GM03348 (cell line): ENCODE measurements around the gene USP48.
"Not testable (repeated sequence)": the region's sequence is repeated elsewhere in the genome, so short reads cannot be mapped to it uniquely, and the experiment has no call there.

Experiments
- DNase-seq: peaks from one replicate; pipeline ENCODE4 v3.0.0; 2012; ENCODE audit warnings: low spot score

The USP48 gene, protein sequence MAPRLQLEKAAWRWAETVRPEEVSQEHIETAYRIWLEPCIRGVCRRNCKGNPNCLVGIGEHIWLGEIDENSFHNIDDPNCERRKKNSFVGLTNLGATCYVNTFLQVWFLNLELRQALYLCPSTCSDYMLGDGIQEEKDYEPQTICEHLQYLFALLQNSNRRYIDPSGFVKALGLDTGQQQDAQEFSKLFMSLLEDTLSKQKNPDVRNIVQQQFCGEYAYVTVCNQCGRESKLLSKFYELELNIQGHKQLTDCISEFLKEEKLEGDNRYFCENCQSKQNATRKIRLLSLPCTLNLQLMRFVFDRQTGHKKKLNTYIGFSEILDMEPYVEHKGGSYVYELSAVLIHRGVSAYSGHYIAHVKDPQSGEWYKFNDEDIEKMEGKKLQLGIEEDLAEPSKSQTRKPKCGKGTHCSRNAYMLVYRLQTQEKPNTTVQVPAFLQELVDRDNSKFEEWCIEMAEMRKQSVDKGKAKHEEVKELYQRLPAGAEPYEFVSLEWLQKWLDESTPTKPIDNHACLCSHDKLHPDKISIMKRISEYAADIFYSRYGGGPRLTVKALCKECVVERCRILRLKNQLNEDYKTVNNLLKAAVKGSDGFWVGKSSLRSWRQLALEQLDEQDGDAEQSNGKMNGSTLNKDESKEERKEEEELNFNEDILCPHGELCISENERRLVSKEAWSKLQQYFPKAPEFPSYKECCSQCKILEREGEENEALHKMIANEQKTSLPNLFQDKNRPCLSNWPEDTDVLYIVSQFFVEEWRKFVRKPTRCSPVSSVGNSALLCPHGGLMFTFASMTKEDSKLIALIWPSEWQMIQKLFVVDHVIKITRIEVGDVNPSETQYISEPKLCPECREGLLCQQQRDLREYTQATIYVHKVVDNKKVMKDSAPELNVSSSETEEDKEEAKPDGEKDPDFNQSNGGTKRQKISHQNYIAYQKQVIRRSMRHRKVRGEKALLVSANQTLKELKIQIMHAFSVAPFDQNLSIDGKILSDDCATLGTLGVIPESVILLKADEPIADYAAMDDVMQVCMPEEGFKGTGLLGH

GRCh38 chr1:21782868-21783678 is at the start of gene USP48:
TSS of gene USP48 (minus strand) at chr1:21783149. CDS start at chr1:21782957, 192 bp downstream.
- DNase-seq: peak; percentile 98

GRCh38 chr1:21831454-21831970 is 48.6 kb upstream of the USP48 start:
- no peak for DNase-seq

DNA sequence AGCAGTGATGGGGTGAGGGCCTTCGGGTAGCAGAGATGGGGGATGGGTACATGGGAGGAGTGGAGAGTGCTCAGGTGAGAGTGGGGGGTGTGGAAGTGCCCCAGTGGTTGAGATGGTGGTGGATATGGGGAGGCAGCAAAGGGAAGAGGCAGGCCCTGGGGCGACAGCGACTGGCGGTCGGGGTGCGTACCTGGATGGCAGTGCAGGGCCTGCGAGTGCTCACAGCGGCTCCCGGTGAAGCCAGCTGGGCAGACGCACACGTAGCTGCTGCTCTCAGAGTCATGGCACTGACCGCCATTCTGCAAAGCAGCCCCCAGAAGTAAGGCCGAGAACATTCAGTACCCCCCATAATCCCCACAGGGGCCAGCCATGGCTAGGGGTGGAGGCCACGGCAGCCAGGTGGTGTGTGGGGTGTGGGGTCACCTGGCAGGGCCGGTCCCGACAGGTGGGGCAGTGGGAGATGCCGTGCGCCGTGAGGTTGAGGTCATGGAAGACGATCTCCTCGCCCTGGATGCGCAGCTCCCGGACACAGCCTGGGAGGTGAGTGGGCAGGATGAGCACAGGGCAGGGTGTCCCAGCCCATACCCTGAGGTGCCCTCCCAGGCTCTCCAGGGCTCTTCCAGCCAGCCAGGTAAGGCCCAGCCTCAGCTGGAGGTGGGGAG is 48.0 kb upstream of the USP48 start:
- no peak for DNase-seq

DNA sequence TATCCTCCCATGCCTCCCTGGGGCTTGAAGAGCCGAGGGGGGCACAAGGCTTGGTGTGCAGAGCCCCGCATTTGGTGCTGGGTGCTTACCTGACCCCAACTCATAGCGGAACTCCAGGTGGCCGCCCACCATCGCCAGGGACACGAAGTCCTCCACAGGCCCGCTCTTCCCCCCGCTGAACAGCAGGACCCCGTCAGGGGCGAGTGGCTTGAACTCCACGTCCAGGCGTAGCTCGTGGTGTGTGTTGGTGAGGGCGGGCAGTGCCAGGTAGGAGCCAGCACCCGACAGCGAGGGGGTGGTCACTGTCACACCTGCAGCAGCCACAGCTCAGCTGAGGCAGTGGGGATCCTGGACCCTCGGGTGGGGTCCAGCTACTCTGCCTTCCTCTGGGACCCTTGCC is 46.3 kb upstream of the USP48 start:
- DNase-seq: no peak

DNA sequence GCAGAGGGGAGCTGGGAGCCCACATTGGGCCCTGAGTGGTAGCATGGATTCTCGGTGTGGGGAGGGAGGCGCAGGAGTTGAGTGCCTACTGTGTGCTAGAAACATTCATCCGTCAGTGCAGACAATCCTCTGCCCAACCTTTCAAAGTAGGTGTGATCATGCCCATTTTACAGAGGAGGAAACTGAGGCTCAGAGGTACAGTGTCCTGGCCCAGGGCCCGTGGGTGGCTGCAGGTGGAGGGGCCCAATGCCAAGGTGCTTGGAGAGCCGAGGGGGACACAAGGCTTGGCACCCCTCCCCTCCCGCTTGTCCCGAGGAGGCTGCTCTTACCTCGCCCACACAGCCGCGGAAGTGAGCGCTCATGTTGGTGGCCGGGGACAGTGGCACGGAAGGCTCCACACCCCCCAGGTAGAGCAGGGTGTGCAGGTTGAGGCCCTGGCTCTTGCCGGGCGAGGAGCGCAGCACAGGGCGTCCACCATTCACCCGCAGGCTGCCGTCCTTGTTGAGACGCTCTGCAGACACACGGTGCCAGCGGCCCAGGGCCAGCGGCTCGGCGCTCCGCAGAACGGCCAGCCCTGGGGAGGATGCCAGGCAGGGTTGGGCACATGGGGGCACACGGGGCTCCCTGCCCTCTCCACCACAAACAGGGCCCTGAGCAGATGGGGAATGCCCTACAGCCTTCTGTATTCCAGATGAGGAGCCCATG is 45.7 kb upstream of the USP48 start:
- no peak for DNase-seq

- DNase-seq: no peak
These were observed 45.1 kb upstream of the USP48 start for GRCh38 chr1:21828075-21828474.

DNA sequence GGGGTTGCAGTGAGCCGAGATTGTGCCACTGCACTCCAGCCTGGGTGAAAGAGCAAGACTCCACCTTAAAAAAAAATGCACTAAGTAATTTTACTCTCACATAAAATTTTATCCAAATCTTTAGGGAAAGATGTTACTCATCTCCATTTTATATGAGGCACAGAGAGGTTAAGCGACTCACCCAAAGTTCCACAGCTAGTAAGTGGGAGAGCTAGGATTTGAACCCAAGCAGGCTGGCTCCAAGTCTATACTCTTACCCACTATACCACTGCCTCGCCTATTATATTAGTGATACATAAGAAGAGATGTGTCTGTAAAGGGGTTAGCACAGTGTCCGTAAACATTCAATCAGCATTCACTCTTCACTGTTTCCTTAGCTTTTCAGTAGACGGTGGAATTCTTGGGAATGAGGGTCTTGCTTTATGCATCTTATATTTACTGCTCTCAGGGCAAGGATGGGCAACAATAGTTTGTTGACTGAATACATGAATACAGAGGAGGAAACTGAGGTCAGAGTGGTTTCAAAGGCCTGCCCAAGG is 44.3 kb upstream of the USP48 start:
- no peak for DNase-seq

GRCh38 chr1:21826694-21827093 is 43.7 kb upstream of the USP48 start:
- DNase-seq: not testable (repeated sequence)

DNA sequence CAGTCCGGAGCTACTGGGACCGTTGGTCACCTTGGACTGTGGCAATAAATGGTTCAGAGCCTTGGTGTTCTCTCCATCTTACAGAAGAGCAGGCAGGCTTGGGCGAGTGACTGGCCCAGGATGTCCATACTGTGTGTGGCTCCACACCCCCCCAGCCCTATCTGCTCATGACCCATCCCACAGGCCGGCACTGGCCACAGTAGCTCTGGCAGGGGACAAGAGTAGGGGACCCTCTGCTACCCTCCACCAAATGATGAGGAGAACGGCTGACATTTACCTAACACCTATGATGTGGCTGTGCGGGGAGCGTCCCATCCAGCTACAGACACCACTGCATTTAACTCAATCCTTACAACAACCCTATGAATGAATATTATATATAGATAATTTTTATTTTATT is 42.4 kb upstream of the USP48 start:
- DNase-seq: no peak

DNA sequence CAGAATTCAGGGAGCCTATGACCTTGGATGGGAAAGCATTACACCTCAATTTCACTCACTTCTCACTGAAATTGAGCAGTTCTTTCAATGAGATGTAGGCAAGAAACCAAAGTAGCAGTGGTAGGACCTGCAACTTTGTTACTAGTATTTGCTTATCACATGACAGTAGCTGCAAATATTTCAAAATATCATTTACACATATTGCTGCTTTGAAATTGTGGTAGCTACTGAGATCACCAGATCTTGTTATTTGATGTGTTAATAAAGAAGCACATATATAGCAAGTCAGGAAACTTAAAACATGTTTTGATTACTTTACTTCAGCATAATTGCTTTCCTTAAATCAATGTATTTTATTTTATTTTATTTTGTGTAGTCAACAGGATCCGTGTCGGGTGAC is 42.0 kb upstream of the USP48 start:
- DNase-seq: no peak

- no peak for DNase-seq
These were observed 41.2 kb upstream of the USP48 start for GRCh38 chr1:21823980-21824702.

DNA sequence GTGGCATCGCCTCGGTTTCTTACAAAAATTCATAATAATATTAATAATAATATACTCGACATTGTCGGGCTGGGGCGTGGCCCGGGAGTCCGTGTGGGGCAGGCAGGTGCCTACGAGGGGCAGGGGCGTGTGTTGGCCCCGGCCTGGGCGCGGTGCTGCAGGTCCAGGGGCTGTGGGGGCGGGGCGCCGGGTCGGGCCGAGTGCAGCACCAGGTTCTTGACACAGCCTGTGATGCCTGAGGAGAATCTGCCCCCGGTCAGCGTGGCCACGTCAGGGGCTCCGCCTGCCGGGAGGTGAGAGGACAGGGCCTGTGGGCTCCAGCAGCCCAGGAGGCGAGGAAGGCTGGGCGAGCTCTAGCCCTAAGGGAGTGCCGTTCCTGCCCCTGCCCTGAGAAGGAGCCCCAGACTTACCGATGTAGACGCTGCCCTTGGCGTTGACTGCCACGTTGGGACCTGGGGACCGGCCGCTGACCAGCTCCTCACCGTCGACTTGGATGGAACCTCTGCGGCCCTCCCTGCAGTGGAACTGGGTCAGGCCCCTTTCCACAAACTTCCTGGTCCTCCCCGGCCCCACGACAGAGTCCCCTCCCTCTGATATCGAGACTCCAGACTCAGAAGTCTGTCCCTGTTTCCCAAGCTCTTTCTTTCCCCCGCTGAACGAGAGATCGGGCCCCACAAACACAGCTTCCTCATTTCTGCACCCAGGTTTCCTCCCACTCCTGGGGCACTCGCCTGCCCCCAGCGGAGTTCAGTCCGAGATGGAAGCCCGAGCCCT is 40.4 kb upstream of the USP48 start:
- DNase-seq: no peak

DNA sequence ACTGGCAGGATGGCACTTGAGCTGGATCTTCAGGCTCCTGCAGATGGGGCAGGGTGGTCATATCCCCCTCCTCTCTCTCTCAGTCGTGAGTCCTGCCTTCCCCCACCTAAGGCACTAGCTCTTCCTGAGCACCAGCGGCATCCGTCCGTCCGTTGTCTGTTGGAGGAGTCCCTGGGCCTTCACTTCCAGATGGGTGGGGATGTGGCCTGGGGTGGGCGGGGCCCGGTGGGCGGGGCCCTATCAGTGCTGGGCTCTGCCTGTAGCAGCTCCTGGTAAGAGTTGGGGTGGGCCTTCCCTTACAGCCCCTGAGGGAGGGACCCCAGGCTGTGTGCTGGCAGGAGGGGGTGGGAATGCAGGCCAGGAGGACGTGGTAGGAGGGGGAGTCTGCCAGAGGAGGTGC is 39.4 kb upstream of the USP48 start:
- DNase-seq: peak; percentile 67

- no peak for DNase-seq
These were observed 38.6 kb upstream of the USP48 start for GRCh38 chr1:21821385-21822019.

DNA sequence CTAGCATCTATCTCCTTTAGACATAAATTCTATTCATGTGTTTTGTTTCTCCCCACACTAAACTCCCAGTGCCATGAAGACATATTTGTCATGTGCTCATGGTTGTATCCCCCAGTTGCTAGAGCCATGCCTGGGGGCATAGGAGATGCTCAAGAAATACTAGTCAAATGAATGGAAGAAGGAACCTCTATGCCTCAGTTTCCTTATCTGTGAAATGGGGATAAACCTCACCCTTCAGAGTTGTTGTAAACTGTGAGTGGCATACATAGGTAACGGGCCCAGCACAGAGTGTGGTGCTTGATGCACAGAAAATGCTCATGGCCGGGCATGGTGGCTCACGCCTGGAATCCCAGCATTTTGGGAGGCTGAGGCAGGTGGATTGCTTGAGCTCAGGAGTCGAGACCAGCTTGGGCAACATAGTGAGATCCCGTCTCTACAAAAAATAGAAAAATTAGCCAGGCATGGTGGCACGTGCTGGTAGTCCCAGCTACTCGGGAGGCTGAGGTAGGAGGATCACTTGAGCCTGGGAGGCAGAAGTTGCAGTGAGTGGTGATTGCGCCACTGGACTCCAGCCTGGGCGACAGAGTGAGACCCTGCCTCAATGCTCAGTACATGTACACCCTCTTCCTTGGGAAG is 37.8 kb upstream of the USP48 start:
- no peak for DNase-seq

DNA sequence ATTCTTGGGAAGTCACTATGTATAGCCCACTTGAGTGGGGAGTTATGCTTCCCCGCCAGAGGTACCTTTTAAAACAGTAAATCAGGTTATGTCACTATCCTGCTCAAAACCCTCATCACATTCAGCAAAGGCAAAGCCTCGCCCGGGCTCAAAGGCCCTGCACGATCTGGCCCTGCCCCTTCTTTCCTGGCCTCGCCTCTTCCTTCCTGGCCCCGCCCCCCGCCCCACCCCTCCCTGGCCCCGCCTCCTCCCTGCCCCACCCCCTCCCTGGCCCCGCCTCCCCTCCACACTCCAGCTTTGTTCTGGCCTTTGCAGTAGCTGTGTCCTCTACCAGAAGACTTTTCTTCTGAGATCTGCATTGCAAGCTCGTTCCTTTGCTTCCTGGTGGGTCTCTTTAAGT is 35.7 kb upstream of the USP48 start:
- DNase-seq: peak; percentile 94

DNA sequence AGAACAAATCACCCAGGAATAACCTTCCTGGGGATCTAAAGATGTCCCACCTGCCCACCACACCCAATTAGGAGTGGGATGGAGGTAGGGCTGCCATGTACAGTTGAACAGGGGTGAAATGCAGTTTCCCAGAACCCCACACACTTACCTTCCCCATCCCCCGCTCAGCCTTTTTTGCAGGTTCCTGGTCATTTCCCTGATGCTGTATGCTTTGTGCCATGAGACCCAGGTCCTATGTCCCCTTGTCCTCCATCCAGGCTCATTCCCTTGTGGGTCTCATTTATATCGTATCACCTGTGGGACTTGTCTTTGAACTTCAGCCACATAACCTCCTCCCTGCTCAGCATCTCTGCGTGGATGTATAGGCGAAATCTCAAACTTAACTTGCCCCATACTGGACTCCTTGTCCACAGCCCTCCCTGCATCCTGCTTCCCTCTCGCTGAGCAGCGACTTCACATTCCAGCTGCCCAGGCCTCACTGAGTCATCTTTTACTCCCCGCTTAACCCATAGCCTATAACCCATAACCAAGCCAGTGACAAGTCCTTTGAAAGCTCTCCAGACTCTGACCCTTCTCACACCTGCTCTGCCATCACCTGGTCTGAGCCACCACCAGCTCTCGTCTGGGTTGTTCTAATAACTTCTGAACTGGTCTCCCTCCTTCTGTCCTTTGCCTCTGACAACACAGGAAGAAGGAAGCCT is 33.8 kb upstream of the USP48 start:
- DNase-seq: peak; percentile 57
